ENCODE measurements around the gene CDK6. TPM values are rescaled to one million over a fixed set of nuclear protein-coding genes. Genes with fewer than 3 reads are reported as not detected.
A peak's percentile ranks its signal among the peaks of the same experiment; 100 is the strongest.

Gene CDK6
- total RNA-seq, 1 donor from 2014 or later = 24.8 TPM

DNA sequence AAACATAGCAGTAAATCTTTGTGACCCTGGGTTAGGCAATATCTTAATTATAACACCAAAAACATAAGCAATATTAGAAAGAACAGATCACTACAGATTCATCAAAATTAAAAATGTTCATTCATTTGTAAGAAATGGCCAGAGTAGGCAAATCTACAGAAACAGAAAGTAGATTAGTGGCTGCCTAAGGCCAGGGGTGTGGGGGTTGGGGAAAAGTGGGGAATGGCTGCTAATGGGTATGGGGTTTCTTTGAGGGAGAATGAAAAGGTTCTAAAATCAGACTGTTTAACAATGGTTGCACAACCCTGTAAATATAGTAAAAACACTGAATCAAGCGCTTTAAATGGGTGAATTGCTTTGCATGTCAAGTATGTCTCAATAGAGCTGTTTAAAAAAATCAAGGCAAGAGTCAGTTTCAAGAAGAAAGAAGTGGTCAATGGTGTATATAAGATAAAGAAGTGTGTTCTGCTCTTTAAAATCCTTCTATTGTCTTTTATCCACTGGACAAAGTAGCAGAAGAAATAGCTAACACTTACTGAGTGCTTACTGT lies 42.6 kb downstream of the CDK6 start:
- no peak for DNase-seq (ENCODE audit: low spot score)

DNA sequence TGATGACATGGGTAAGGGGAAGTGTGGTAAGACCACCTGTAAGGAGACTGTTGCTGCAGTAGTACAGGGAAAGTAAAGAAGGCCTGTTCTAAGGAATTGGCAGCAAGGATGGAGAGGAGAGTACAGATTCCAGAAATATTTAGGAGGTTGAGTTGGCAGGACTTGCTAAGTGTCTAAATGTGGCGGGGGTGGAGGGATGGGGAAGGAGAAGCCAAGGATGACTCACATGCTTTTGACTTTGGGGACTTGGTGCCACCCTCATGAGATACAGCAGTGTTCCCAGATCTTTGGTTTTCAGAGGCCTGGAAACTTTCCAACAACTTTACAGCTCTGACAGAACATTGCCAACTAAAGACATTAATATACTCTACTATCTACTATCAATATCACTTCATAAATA lies 45.4 kb downstream of the CDK6 start:
- DNase-seq (ENCODE audit: low spot score) = no peak

DNA sequence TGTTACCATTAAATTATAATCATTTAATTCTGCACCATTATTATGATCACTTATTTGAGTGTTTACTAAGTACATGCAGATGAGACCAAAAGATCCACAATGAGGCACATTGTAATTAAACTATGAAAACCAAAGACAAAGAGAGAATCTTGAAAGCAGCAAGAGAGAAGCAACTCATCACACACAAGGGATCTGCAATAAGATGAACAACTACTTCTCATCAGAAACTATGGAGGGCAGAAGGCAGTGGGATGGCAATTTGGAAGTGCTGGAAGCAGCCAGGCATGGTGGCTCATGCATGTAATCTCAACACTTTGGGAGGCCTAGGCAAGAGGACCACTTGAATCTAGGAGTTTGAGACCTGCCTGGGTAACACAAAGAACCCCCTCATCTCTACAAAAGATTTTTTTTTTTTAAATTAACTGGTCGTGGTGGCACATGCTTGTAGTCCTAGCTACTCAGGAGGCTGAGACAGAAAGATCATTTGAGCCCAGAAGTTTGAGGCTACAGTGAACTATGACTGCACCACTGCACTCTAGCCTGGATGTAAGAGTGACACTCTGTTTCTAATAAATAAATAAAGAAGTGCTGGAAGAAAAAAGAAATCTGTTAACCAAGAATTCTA lies 47.7 kb downstream of the CDK6 start:
- DNase-seq (ENCODE audit: low spot score) = no peak

GRCh38 chr7:92785923-92786322 lies 50.5 kb downstream of the CDK6 start:
- no peak for DNase-seq (ENCODE audit: low spot score)

DNA sequence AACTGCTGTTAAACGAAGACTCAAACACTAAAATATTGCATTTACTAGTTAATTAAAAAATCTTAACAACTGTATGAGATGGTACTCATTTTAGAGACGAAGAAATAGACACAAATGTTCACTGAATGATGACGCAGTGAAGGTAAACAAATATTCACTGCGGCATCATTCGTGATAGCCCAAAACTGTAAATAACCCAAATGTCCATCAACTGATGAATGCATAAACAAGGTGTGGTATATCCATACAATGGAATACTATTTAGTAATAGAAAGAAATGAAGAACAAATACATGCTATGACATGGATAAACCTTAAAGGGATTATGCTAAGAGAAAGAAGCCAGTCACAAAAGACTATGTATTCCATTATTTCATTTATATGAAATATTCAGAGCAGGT lies 51.4 kb downstream of the CDK6 start:
- DNase-seq (ENCODE audit: low spot score) = no peak

- DNase-seq (ENCODE audit: low spot score) = no peak
These were observed 52.8 kb downstream of the CDK6 start for GRCh38 chr7:92783260-92784201.

- no peak for DNase-seq (ENCODE audit: low spot score)
These were observed 53.5 kb downstream of the CDK6 start for GRCh38 chr7:92782855-92783254.

GRCh38 chr7:92782236-92782635 lies 54.1 kb downstream of the CDK6 start:
- DNase-seq (ENCODE audit: low spot score) = no peak

- DNase-seq (ENCODE audit: low spot score) = no peak
These were observed 55.2 kb downstream of the CDK6 start for GRCh38 chr7:92781117-92781720.

- peak; percentile 62 for DNase-seq (ENCODE audit: low spot score)
These were observed 57.4 kb downstream of the CDK6 start for GRCh38 chr7:92778972-92779371.

DNA sequence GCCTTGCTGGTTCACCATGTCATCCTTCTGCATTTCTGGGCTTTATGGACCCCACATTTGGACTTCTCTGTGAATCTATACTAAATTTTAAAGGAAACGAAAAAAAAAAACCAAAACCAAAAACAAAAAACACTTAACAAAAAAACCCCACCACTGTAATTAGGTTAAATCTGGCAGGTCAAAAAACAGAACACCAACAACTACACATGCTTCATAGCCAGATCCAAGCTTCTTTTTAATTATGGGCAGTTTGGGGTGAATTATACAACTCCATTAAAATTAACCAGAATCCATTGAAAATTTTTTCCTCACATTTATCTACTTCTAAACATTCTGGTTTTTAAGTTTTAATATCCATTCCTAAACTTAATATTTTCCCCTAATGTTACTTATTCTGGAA lies 58.4 kb downstream of the CDK6 start:
- DNase-seq (ENCODE audit: low spot score) = no peak

DNA sequence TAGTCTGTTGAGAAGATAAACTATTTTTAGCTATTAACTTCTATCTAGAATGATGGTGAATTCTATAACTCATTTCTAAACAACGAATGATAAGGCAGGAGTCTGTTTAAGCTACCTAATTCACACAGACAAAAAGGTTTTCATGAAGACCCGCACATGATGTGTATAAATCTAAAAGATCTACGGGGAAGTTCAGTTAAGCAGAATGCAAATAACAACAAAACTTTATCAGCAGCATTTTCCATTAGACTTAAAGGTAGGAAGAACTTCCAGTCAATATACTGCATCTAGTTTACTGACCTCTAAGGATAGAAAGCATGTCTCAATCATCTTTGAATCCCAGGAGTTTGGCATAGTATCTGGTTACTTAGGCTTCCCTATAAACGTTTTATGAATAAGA lies 62.6 kb downstream of the CDK6 start:
- DNase-seq (ENCODE audit: low spot score) = no peak

- no peak for DNase-seq (ENCODE audit: low spot score)
These were observed 66.5 kb downstream of the CDK6 start for GRCh38 chr7:92769844-92770243.

- no peak for DNase-seq (ENCODE audit: low spot score)
These were observed 67.0 kb downstream of the CDK6 start for GRCh38 chr7:92769394-92769699.

DNA sequence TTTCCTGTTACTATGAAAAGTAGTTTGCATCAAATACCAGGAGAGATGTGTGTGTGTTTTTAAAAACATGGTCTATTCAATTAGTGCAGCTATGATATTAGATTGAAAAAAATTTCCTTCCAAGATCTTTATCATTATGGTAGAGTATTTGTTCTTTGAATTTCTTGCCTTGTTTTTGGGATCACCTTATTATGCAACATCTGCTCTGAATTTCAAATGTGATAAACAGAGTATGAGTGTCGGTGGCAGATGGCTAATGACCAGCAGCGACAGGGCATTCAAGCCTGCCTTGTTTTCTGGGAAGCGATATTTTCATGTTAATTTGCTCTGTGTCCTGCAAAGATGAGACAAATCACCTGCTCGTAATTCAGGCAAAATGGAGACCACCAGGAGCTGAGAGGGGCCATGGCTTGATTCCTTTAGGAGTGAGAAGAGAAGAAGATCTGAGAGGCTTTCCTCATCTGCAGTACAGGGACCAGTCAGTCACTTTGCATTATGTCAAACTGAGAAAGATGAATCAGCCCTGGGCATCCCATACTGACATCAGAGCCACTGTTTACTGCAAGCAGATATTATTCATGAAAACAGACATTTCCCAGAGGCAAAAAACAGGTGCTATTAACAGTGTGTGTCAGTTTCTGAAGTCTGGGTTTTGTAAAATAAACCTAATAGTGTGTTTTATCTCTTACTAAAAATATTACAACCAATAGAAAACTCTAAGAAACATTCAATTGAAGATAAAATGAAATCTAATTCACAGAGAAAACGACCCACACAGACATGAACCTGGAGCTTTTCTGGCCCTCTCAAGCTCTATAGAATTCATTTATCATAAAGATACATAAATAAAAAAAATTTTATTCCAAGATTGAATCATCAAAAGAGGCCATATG lies 67.6 kb downstream of the CDK6 start:
- no peak for DNase-seq (ENCODE audit: low spot score)

DNA sequence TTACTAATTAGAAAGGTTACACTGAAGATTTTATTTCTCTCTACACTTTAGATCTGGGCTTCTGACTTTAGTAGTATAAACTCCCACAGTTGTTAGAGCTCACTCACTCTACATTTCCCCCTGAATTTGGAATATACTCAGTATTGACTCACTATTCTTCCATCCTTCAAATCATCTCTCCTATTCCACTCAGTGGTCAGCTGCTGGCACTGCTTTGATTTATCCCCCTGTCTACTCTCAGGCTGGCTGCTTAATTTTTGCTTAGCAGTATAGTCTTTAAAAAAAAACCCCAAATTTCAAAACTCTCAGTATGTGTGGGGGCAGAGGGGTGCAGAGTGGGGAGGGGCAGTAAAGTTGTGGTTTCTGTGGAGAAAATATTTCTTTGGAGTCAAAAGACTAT lies 68.9 kb downstream of the CDK6 start:
- DNase-seq (ENCODE audit: low spot score) = no peak

DNA sequence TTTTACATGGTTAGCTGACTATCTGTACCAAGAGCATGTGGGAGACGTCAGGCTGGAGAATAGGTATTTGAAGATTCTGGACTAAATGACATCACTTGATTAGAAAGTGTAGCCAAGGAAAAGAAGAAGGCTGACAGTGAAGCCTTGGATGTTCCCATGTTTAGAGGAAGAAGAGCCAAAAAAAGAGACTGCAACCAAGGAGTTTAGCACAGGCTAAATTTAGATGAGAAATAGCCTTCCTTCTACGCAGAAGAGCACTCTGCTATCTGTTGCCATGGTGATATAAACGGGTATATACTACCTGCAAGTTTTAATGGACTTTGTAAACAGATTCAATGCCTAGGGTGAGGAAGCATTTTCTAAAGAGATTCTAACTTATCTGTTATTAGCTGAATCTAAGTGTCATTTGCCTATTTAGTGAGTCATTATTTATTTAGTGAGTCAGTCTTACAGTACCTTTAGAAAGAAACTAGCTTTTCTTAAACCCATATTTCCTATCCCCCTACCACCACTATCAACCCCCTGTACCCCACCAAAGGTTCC lies 69.8 kb downstream of the CDK6 start:
- no peak for DNase-seq (ENCODE audit: low spot score)

DNA sequence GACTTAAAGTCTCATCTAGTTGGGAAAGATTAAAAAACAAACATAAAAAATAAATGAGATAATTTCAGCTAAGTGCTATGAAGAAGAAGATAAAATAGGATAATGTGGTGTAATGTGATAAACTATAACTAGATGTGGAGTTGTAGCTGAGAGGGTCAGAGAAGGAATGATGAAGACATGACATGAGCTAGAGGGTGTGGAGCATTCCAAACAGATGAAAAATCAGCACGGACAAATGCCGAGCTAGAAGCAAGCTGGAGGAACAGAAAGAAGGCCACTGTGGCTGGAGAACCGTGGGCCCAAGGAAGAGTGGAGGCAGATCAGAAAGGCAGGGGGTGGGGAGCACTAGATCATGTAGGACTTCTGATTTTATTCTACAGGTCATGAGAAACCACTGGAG lies 70.6 kb downstream of the CDK6 start:
- no peak for DNase-seq (ENCODE audit: low spot score)

DNA sequence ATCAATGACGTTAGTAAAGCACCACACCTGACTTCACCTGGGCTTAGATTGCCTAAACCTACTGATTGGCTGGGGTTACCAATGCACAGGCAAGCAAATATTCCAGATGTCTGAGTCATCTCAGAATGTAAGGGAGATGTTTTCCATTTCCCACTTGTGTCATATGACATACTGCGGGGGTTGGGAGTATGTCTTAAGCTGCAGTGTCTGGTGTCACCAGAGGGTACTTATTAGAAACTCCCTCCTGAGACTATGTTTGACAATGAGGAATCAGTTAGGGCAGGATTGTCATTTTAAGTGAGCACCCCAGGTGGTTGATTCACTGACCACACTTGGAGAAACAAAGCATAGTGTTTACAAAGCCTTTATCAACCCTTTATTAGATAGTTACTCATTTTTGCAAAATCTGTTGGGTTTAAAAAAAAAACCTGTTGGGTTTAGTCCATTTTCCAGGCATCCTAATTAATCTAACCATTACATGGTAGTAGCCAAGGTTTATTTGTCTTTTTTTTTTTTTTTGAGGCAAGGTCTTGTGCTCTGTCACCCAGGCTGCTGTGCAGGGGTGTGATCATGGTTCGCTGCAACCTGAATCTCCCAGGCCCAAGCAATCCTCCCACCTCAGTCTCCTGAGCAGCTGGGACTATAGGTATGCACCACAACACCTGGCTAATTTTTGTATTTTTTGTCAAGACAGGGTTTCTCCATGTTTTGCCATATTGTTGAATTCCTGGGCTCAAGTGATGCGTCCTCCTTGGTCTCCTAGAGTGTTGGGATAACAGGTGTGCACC lies 72.5 kb downstream of the CDK6 start:
- no peak for DNase-seq (ENCODE audit: low spot score)

GRCh38 chr7:92762851-92763250 lies 73.5 kb downstream of the CDK6 start:
- DNase-seq (ENCODE audit: low spot score) = no peak
